ENCODE data around the gene TCF4.

TCF4 gene

GRCh38 chr18:55219059-55219458 is 368.9 kb downstream of the TCF4 start:
- no peak for DNase-seq

DNA sequence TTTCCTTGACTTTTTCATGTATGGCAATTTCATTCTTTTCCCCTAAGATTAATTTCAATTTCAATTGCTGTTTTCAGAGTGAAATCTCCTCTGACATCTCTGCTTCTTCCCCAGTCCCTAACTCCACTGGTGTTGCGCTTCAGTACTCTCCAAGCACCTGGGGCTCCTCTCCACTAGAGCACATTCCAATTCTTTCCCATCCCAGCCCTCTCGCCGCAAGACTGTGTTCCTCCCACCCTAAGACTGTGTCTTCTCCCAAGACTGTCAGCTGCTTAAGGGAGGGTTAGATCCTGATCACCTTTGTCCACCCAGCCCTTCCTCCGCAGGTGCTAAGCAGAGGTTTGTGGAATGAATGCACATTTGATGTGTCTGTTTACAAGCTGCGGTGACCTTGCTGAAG is 373.0 kb downstream of the TCF4 start:
- DNase-seq = no peak

DNA sequence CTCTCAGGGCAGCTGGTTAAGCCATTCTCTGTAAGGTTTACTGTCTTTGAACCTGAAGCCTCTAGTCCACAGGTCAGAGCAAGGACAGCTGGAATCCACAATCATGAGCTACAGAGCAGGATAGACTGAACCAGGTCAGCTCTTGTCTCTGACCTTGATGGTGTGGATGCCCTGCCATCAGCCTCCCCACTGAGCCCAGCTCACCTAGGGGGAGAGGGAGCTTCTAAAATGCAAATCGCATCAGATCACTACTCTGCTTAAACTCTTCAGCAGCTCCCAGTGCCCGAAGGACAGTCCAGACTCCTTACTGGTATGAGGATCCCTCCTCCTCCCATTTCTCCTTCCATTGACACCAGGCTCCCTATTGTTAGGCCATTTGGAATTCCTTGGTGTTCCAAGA is 373.5 kb downstream of the TCF4 start:
- DNase-seq = no peak

DNA sequence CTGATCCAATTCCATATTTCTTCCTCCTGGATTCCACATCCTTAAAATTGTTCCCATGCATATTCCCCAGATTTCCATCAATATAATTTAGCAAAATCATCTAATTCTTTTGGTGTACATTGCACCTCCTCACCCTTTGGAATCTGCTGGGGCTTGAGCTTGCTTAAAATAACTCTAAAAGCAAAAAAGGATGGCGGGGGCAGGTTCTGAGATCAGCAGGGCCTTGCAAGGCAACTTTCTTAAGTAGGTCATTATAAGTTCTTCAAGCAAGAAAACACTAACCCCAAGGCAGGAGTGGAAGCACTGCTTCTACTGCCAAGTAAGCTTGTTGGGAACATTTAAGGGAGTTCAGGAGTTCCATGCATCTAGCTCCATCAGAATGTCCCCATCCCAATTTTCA is 374.4 kb downstream of the TCF4 start:
- DNase-seq = no peak

DNA sequence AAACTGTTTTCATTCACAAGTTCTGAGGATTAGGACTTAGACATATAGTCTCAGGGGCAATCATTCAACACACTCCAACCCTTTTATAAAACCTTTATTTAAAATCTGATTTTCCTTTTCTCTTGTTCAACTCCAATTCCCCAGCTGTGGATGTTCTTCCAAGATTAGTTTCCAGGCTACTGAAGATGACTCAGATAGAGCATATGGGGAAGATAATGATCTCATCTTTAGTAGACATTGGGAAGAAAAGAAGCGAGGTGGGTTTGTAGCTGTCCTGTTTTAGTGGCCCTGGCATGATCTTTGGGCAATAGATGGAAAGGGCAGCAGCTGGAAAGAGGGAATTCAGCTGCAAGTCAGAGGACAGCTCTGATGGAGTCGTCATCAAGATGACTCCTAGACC is 381.1 kb downstream of the TCF4 start:
- DNase-seq = no peak

DNA sequence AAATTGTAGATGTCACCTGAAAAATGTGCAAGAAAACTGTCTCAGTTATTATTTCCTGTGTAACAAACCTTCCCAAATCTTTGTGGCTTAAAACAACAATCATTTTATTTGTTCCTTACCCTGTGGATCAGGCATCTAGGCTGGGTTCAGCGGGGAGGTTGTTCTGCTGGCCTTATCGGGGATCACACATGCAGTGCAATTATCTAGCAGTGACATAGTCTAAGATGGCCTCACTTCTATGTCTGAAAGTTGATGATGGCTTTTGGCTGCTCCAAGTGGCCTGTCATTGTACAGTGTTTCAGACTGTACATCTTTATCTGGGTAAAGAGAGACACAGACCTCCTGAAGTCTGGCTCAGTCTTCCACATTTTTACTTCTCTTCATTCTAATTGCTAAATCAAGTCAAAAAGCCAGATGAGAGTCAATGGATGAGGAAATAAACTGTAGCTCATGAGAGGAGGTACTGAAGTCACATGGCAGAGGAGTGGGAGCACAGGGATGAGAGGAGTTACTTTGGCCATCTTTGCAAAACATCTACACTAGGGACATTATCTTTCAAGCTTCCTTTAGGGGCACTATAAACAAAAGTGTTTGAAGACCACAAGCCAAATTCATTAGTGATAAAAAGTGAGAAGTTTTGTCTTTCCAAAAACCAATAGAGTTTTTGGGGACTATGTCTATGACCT is 385.6 kb downstream of the TCF4 start:
- DNase-seq = no peak

DNA sequence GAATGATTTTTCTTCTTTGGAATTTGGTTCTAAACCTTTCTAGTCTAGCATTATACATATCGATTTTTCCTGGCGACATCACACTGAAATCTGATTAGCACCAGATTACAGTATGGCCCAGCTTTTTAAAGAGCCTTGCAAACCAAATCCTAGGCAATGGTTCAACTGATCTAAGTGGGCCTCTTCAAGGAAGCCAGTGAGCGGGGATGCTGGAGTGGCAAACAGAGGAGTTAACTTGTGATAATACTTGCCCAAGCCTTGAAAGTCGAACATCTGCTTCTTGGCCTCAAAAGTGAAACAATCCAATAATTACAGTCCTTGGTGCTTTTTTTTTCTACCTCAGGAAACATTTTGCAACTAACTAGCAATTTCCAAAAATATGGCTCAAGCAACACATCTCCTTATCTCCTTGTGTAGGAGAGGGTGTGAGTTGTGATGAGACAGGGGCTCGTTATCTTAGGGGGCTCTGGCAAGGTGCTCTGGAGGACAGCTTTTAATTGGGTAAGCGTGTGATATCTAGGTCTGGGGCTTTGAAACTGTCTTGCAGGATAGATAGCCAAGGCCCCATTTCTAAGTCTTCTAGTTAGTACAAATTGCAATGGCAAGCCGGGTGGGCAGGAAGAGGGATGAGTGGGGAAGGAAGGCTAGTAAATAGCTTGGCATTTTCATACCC is 388.6 kb downstream of the TCF4 start:
- DNase-seq = peak; percentile 15 to 34

- DNase-seq = no peak
These were observed 392.1 kb downstream of the TCF4 start for GRCh38 chr18:55195863-55196262.

DNA sequence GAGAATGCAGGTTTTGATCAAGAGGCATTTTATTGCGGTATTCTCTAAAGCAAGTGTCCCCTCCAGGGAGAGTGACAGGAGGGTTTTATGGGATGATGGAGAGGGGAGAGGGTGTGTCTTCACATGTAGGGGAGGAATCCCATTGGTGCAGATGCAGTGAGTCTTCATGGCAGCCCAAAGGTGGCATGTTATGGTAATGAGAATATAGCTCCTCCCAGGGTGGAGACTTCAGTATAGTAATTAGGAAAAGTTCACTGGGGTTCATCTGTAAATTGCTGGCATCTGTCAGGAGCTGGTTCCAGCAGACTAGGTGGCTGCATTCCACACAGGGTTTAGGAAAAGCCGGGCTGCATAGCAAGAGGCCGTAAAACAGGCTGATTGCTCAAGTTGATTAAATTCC is 398.0 kb downstream of the TCF4 start:
- DNase-seq = peak in 1 of 2 experiments; percentile 70

GRCh38 chr18:55186588-55186987 is 401.4 kb downstream of the TCF4 start:
- no peak for DNase-seq

DNA sequence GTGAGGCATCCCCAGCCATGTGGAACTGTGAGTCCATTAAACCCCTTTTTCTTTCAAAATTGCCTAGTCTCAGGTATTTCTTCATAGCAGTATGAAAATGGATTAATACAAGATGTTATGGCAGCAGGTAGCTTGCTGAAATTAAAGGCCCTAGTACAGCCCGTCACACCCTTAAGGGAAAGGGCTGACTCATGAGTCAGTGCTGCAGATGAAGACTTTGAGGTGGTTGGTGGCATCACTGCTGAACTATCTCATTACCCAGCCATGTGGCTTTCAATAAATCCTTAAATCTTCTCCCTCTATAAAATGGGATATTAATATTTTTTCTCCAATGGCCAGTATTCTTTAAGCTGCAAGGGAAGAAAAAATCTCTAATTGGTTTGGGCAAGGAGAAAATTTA is 402.6 kb downstream of the TCF4 start:
- DNase-seq = no peak

GRCh38 chr18:55179835-55180234 is 408.2 kb downstream of the TCF4 start:
- no peak for DNase-seq

DNA sequence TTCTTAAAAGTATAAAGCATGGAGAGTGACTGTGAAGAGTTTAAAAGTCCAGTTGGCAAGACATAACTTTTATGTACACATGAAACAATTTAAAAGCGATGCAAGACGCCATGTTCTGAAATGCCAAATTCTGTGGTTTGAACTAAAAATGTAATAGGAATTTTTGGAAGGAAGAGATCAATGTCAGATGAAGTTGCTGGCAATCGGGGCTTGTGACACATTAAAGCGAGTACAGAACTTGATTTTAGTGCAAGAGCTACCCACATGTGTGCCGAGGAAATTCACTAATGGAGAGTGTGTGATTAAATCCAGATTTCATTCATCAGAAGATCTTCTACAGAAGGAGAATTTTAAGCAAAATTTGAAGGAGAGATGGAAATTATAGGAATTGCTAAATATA is 408.6 kb downstream of the TCF4 start:
- DNase-seq = no peak

DNA sequence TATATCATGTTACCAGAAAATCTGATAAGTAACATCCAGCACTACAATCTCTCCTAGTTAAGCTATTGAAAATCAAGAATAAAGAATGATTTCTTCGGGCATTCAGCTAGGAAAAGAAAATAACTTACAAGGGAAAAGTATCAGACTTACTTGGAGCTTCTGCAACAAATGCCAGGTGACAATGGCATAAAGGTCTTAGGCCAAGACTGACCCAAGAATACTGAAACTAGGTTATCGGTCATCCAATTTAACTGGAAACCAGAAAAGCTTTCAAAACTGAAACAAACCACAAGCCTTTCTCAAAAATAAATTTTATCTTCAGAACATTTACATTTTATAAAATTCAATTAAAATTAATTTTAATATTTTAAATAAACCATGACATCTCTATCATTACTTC is 414.7 kb downstream of the TCF4 start:
- DNase-seq = no peak

Data from NCI-H524 (cell line).